Stimulated activated CD4-positive, alpha-beta T cell treated with anti-CD3 and anti-CD28 coated beads, Interleukin-1b, Interleukin-23, amount 100 ng/mL, for 4 hours (primary cell): Measurements from ENCODE around the gene CHMP6.
"Not testable (repeated sequence)": the region's sequence is repeated elsewhere in the genome, so short reads cannot be mapped to it uniquely, and the experiment has no call there.

Experiments used
- DNase-seq, 2 donors: peaks; one replicate each; pipeline ENCODE4 v3.0.0-alpha.2; 2020; ENCODE audit warnings: low read depth in 2 of 2

Gene CHMP6

DNA sequence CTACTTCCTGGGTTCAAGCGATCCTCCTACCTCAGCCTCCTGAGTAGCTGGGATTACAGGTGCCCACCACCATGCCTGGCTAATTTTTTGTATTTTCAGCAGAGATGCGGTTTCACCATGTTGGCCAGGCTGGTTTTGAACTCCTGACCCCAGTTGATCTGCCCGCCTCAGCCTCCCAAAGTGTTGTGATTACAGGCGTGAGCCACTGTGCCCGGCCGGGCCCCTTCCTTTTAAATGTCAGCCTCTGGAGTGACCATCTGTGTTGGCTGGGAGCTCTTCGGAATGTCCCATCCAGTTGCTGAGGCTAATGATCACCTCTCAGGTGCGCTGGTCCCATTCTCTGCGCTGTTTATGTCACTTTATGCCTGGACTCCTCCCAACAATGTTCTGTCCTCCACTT lies 38.7 kb downstream of the CHMP6 start:
- DNase-seq, result not testable (repeated sequence)

DNA sequence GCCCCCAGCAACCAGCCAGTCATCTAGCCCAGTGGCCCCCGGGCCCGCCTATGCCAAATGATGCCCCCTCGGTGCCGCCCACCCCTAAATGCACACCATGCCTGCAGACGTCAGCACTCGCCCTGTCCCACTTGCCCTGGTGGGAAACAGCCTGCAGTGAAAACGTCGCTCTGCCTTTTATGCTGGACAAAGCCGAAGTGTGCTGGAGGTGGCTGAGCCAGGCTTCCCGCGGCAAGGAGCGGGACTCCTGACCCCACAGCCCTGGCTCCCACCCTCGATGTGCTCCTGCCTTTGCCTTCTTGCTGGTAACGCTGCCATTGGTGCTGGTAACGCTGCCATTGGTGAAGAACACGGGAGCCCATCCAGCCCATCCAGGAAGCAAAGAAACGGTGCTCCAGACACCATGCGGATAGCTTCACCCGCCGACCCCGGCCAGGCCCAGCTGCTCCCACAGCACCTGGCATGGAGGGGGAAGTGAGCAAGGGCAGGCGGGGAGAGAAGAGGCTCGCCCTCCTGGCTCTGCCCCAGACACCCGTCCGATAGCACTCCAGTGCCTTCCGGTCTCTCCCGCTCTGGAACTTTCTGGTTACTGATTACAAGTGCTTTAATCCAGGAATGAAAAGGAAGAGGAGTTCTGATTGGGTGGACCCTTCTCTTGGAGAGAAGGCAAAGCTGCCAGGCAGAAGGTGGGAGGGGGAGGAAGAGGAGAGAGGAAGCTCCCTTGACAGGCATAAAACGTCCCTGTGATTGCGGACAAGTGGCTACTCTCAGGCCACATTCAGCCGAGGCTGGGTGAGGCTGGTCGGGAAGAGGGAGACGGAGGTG lies 39.3 kb downstream of the CHMP6 start:
- DNase-seq, result no peak

GRCh38 chr17:81031566-81032550 lies 40.2 kb downstream of the CHMP6 start:
- DNase-seq, result no peak

GRCh38 chr17:81032641-81033480 lies 41.2 kb downstream of the CHMP6 start:
- no peak for DNase-seq

- no peak for DNase-seq
Observed at GRCh38 chr17:81033535-81034167, 42.0 kb downstream of the CHMP6 start.

GRCh38 chr17:81034168-81034777 lies 42.6 kb downstream of the CHMP6 start:
- DNase-seq, result no peak

- peak; percentile 100 for DNase-seq
Observed at GRCh38 chr17:81034779-81035520, 43.3 kb downstream of the CHMP6 start, which contains the start of gene BAIAP2. BAIAP2 (plus strand) TSS chr17:81035151; CDS start chr17:81035255, 104 bp downstream.

GRCh38 chr17:81035521-81036196 lies 44.0 kb downstream of the CHMP6 start:
- DNase-seq, result no peak

DNA sequence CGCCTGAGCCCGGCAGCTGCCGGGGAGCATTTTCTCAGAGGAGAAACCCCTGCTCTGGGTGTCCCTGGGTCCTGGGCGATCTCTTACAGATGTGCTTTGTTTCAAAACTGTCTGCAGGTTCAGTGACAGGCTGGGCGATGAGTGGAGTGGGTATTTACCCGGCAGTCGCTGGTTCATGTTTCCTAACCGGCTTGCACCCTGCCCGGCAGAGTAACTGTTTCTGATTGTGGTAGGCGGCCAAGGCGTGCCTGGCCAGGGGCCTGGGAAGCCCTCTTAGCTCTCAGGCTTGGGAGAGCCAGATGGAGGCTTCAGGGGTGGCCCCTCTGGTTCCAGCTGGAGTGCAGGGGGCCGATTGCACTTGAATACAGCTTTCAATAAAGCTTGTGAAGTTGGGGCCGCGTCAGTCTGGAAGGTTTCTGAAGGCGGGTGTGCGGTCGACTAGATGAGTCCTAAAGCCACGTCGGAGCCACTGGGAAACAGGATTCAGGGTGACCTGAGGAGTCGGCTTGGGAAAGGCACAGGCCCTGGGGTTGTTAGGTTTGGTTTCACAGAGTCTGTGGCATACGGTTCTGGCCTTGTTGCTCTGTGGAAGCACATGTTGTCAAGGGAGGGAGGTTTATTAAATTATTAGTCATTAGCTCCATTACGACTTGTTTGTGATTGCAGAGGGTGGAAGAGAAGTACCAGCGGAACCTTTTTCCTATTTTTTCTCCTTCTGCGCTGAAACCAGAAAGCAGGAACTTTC lies 44.7 kb downstream of the CHMP6 start:
- no peak for DNase-seq

DNA sequence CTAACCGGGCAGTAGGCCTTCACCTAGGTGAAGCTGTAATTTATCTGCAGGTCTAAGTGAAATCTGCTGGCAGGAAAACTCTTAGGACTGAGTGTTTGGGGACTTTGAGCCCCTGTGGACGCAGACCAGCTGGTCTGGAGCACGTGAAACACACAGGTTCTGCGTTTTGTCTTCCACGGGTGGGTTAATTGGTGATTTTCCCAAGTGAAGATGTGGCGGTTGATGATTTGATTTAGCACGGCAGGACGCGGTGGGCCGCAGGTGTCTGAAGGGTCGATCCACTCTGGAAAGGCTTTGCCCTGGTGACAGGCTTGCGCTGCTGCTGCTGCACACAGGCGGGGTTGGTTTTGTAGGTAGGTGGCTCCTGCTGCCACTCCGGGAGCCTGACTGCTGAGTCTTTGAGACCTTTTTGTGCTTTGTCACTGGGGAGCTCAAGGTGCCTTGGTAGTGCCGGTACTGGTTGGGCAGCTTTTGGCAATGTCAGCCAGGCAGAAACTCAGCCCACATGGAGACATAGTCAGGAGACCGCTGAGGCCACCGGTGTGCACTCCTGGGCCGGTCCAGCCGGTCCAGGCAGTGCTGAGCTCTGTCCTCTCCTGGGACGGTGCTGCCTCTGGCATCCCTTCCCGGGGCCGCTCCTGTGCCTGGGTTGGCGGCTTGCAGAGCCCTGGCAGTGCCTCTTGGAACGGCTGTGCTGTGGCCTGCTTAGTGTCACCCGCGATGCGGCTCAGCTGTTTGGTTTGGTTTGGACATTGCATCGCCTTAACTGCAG lies 45.6 kb downstream of the CHMP6 start:
- DNase-seq, result no peak

- no peak for DNase-seq
Observed at GRCh38 chr17:81037798-81038733, 46.4 kb downstream of the CHMP6 start.

DNA sequence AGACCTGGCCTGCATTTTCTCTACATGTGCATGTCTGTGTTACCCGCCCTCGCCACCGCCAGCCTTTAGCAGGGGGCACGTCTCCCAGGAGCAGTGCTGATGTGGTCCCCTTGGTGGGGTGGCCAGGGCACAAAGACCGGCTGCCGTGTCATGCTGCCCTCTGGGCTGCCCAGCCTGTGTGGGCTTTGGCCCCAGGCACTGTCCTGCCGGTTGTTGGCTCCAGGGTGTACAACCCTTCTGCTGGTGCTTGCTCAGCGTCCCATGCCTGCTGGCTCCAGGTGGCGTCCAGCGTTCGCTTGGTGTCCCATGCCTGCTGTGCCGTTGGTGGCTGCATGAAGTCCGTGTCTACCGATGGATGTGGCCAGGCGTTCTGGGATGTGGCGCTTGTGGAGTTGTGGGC lies 47.5 kb downstream of the CHMP6 start:
- DNase-seq, result no peak

- DNase-seq, result no peak
Observed at GRCh38 chr17:81039854-81040758, 48.5 kb downstream of the CHMP6 start.

DNA sequence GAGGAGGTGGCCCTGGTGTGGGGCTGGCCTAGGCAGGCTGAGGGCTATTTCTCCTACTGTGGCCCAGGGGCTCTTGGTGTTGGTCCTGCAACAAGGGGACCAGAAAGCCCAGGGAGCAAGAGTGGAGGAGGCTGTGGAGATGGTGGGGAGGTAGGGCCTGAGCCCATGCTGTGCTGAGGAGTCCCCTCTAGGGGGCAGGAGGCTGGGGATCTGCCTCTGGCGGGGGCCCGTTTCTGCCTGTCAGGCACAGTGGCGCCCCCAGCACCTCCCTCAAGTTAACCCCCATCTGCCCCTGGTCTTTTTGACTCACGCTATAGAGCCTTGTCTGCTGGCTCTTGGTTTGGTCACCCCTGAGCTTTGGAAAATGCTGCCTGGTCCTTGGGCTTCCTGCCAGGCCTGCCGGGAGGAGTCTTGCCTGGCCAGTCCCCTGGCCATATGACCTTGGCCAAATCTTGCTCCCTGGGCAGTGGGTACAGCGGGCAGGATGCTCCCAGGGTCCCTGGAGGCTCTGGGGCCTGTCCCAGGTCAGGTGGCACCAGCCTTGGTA lies 49.2 kb downstream of the CHMP6 start:
- no peak for DNase-seq

GRCh38 chr17:81042606-81043005 lies 51.0 kb downstream of the CHMP6 start:
- no peak for DNase-seq
